Inflammatory macrophage treated with lipopolysaccharide for 1 hour (primary cell): ENCODE data around the gene ZXDC.

Source experiments
- DNase-seq, 2 donors: peaks; one replicate each; pipeline ENCODE4 v3.0.0-alpha.2; 2020 to 2022

ZXDC gene

DNA sequence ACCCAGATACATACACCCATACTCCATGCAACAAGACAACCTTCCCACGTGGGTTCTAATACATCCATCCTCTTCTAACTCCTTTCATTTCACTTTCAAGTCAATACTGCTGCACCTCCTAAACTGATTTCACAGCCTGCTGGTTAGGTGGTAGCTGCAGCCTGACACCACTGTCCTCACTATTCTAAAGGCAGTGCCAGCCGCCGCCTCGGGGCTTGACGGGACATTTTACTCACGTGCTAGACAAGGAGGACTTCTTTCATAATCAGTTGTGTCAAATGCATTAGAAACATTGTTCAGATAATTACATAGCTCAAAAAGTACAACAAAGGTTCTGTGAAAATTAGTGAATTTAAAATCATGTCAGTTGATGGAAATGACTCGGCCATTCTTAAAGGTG is 35.6 kb upstream of the ZXDC start:
- no peak for DNase-seq

DNA sequence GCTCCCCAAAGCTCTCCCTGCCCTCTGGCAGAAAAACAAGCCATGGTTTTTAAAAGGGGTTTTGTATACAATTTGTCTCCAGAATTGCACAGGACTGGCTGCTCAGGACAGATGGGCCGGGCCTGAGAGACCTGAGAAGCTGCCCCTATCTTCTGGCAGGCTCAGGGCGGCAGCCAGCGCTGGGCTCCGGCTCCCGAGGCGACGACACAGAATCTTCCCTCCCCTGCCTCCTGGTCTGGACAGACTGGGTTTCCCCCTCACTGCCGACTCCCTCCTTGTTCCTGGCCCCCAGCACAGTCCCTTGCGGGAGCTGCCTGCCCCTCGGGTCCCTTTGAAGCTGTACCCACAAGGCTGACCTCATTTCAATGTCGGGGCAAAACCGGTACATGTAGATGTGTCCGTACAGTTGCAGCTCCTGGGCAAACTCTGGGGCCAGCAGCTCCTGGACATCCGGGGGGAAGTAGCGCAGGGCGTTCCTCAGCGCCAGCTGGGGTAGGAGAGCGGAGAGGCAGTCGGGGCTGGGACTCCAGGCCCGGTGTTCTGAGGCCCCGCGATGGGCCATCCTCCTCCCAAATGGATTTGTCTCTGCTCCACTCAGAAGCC is 34.7 kb upstream of the ZXDC start:
- DNase-seq: no peak

DNA sequence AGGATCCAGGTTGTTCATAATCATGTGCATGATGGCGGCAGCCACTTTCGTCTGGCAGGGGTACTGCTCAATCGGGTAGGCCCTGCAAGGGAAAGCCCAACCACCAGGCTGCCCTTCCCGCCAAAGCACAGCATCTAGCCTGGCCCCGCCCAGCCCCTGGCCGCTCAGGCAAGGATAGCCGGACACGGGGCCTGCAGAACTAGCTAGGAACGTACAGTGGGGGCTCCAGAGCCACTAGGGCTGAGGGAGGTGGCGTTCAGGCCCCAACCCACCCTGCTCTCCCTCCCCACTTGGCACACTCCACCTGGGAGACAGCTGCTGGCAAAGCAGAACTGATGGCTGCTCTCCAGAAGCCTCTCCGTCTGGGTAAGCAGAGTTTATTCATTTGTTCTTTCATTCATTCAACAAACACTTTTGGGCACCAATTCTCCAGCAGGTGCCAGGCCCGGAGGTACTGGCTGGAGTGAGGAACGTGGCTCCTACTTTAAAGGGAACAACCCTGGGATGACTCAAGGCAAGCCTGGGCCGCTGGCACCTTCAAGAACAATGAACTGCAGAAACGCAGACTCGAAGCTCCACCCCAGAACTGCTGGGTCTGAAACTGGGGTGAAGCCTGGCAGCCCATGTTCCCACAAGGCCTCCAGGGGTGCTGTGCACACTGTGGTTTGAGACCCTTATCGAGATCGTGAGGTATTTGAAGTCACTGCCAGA is 34.1 kb upstream of the ZXDC start:
- no peak for DNase-seq

DNA sequence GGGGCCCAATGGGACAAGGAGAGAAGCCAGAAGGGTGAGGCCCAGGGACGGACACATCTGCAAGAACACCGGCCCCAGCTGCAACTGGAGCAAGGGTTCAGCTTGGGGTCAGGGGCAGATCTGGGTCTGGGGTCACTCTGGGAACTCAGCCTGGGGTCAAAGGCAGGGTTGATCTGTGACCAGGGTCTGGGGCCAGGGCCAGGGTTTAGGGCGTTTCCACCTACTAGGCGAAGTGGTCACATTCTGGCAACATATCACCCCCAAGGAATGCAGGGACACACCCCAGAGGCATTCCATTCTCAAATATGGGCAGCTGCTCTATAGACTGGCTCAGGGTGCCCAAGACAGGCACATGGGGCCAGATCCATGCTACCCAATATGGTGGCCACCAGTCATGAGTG is 32.9 kb upstream of the ZXDC start:
- no peak for DNase-seq

DNA sequence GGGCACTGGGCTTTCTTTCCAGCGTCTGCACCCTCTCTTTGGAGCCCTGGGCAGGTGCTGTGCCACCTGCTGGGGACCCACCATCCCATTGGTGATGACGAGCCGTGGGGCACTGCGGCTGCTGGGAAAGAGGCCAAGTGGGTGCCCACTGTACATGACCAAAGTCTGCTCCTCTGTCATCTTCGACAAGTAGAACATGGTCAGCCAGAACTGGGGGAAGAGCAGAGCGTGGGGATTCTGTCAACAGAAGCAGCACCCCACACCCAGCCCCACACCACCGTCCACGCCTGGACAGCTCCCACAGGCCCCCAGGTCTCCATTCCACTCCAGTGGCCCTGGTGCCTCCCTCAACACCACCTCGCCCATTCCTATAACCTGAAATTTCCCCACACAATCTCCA is 32.2 kb upstream of the ZXDC start:
- DNase-seq: no peak

DNA sequence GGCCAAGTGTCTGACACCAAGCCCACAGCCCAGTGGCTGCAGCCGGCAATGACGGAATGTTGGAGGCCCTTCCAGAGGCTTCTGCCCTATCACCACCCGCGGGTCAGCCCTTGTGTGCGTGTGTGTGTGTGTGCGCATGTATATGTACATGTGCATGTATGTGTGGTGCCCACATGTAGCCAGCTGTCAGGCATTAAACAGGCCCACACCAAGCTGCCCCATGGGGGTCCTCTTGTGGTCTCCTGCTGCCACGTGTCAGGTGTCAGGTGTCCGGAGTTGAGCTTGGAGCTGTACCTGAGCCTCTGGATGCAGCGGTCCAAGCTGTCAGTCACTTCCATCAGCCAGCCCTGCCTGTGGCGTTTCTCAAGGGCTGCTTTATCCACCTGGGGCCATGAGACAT is 28.0 kb upstream of the ZXDC start:
- DNase-seq: no peak

DNA sequence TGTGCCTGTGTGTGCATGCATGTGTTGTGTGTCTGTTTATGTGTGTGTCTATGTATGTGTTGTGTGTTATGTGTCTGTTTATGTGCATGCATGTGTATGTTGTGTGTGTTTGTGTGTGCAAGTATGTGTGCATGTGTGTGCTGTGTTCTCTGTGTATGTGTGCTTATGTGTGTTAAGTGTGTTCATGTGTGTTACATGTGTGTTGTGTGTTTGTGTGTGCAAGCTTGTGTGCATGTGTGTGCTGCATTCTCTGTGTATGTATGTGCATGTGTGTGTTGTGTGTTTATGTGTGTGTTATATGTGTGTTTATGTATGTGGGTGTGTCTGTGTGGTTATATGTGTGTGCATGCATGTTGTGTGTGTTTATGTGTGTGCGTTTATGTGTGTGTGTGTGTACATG is 27.0 kb upstream of the ZXDC start:
- no peak for DNase-seq

DNA sequence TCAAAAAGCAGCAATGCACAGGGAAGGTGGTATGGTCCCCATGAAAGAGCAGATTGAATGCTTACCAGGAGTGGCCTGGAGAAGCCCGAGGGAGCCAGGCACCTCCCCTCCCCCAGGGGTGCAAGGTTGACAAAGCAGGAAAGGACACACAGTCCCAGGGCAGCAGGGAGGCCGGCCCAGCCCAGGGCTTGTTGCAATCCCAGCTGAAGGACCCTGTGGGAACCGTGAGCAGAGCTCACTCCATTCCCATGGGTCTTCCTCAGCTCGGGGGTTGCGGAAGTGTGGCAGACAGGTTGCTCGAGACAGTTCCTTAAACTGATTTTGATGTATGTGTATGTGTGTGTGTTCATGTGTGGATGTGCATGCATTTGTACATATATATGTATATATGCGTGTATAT is 26.0 kb upstream of the ZXDC start:
- no peak for DNase-seq

DNA sequence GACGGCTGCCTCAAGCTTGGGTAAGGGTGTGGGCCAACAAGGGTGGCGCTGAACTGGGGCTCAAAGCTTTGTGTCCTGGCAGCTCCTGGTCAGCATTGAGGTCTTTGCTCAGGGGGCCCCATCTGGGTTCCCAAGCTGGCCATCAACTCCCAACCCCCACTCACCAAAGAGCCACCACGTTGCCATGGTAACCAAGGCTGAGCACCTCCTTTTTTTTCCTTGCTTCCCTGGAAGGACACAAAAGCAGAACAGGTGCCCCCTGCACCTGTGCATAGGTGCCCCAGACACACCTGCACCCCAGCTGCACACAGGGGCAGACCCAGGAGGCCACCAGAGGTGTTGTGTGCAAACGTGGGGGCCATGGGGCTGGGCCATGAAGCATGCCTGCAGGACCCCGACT is 25.4 kb upstream of the ZXDC start:
- DNase-seq: no peak

DNA sequence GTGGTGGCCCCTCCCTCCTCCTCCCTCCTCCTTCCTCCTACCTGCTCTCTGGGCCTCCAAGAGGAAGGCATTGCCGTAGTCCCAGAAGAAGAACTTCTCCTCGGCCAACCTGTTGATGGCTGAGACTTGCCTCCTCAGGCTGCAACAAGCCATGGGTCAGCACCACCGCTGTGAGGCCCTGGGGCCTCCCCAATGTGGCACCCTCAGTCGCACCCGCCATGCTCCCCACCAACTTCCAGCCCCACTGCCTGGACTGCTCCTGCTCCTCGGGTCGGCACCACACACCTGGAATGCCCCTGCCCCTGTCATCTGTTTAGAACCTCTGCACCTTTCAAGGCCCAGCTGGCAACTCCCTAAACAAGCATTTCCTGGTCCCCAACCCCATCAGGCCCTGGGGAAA is 24.3 kb upstream of the ZXDC start:
- no peak for DNase-seq

DNA sequence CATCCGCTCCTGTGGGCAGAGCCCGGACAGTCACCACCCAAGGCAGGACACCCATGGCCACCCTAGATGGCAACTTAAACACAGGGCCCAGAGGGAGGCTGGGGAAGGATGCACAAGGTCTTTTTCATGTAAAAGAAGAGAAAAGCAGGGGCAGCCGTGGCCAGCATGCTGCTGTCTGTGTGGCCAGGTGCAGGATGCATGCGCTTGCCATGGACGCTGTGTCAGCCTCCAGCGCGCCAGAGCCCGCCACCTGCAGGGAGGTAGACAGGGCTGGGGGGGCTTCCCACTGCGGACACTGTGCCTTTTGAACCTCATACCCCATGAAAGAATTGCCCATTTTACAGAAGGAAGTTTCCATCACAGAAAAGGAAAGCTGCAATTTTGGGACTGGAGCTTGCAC is 23.7 kb upstream of the ZXDC start:
- DNase-seq: no peak

DNA sequence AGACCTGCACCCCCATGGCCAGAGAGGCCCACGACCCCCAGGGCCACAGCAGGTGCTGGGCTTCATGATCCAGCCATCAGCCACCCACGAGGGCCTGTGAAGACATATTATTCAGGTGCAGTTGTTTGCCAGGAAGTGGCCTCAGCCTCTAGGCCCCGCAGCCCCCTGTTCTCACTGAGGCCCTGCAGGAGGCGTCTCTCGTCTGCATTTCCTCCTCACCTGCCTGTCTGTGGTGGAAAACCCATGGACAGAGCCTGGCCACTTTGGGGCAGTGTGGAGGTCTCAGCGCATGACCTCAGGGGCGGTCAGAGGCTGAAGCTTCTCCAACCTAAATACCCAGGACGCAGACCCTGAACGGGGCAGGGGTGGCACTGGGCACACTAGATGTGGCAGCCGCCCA is 23.2 kb upstream of the ZXDC start:
- DNase-seq: no peak

DNA sequence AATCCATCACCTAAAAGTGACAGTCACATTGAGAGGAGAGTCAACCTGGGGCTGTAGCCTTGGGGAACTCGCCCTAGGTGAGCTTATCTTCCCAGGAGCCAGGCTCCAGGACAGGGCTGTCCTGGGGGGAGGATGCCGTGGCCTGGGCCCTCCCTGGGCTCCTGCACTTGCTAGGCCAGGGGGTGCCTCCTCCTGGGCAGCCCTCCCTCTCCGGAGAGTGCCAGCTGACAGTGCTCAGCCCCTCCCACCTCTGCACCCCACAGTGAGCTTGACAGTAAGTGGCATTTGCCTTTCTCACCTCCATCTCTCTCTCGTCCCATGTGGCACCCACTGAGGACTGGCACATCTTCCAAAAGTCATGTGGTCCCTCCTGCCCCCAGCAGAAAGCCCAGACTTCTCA is 22.8 kb upstream of the ZXDC start:
- no peak for DNase-seq

DNA sequence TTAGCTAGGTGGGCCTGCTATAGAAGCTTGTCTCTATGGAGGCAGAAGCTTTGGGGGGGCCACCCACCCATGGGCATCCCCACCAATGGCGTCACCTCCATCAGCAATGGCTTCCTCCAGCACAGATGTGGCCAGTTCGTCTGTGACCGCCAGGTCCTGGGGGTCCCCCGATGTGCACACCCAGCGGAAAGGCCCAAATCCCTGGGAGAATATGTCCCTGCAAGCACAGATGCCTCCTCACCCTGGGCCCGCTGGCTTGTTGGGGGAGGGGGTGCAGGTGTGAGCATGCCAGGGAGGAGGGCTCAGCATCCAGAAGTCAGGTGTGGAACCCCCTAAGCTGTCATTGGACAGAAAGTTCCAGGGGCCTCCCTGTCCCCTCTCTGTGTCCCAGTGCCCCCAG is 22.3 kb upstream of the ZXDC start:
- DNase-seq: no peak

DNA sequence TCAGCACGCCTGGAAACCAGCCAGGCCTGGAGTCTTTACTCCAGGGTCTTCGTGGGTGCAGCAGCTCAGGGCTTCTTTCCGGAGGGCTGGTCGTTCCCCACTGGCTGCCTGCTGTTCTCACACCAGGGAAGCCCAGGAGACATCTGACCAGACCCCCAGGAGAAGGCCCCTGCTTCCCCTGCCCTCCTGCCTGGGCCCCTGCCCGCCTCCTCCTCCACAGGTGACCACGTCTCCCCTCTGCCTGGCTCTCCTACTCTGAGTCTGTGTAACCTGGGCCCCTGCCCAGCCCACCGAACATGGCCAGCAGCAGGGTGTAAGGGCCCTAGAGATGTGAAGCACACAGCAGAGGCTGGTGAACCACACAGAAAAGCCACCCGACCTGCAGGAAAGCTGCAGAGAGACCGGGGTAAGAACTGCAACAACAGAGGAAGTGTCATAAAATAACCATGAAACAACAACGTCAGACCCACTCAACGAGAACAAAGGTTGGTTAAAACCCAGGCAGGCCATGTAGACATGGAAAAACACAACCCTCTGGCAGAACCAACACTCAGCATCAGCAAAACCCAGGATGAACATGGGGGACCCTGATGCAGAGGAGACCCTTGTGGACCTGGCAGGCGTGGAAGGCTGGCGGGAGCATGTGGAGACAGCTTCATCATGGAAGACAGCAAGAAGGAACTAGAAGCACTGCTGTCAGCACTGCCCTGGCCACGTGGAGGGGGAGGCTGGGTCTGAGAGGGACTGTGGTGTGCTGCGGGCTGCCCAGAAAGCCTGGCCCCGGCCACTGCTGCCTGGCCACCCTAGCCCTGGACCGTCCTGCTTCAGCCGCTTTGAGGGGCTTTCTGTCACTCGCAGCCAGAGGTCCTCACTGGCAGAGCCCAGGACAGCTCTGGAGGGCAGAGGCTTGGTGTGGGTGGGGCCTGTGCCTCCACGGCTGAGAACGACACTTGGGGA is 21.5 kb upstream of the ZXDC start:
- DNase-seq: no peak

DNA sequence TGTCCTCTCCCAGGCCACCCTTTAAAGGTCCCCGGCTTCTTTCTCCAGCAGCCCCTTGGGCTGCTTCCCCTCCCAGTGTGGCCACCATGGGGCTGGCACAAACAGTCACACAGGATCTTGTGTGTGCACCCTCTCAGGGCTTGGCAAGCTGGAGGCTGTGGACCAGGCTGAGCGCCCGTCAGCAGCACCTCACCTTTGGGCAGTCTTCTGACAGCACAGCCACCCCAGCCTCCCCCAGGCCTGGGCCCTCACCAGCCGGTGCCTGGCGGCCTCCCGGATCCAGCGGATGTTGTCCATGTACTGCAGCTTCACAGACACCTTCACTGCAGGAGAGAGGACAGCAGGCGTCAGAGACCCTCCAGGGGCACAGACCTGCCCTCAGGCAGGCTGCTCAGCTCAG is 20.1 kb upstream of the ZXDC start:
- no peak for DNase-seq

DNA sequence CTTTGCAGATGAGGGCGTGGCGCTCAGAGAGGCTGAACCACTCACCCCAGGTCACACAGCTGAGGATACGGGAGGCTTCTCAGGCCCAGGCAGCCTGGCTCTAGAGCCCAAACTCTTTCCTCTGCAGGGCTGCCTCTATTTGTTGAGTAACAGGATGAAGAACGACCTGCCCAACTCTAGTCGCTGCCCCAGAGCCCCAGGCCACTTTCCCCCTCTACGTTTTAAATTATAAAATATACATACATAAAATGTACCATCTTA is 19.2 kb upstream of the ZXDC start:
- no peak for DNase-seq

DNA sequence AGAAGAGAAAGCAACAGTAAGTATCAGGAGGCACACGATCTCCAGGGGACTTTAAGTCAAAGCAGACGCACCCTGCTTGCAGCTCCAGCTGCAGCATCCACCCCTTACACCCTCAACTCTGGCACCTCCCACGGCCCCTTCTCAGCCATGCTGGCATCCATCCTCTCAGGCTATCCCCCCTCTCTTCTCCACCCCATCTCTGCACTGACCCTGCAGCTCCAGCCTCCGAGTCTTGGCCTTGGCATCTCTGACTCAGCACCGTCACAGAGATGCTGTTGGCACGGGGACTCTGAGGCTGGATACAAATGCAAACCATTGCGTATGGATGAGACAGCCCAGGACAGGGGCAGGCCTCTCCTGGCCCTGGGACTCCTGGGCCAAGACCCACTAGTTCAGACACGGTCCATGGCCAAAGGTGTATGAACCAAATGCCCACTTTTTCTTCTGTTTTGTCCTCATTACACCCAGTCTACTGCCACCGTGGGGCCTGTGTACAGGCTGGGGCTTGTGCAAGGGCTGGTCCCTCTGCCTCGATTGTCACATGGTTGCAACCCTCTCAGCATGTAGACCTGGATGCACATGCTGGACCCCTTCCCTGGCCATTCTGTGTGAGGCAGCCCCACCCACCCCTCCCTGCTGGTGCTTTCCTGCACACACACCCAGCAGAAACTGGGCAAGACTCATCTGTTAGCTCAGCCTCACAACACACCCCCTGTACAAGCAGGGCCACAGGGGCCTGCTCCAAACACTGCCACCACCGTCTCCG is 18.7 kb upstream of the ZXDC start:
- no peak for DNase-seq

DNA sequence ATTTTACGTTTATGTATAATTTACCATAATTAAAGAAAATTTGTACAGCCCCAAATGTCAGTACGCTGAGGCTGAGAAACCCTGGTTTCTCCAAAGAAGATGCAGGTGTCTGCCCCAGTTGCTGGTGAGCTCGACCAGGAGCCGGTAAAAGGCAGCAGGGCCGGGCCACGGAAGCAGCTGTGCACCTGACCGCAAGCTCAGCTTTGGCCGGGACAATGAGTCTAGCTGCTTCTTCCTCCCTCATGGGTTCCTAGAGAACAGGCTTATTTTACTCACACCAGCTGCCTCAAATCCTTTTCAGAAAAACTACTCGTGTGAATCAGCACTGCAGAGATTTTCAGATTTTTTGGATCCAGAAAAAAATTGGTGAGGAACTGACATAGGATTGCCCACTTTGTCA is 18.0 kb upstream of the ZXDC start:
- no peak for DNase-seq

DNA sequence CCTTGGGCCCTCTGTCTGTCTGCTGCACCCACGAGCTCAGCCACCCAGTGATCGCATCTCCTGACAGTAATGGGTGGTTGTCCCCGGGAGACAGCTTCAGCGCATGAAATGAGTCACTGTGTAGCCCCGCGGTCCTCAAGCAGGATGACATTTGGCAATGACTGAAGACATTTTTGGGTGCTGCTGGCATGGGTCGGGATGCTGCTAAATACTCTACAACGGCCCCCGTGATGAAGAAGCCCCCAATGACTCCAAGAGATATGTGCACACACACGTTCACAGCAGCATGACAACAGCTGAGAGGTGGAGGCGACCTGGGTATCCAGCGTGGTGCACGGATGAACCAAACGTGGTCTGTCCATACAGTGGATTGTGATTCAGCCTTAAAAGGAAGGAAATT is 17.4 kb upstream of the ZXDC start:
- no peak for DNase-seq

DNA sequence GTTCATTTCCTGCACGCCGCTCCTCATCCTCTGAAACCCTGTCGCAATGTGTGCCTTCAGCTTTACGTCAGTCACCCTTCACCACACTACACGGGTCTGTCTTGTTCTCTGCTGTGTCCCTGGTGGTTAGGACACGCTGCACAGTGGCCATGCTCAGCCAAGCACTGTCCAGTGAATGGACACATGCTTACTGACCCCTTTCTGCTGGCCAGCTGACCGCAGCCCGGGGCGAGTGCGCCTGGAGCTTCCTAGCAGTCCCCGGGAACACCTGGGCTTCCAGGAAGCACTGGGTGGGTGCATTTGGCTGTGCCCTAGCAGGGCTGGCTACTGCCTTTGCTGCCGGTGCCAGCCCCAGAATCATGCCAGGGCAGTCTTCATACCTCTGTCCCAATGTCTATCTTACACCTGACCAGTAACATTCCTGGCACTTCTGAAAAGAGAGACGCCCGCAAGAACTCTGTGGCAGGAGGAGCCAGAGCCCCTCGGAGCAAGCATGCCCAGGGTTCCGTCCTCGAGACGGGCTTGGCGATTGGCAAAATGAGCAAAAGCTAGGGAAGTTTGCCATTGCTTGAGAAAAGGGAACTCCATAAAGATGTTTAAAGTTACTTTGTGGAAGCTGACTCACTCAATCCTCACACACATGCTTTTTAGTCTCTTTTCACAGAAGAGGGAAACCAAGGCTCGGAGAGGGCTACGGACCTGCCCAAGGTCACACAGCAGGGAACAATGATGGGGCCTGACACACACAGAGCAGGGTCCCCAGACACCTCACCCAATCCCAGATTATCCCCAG is 15.7 kb upstream of the ZXDC start:
- DNase-seq: peak; percentile 18 to 20

DNA sequence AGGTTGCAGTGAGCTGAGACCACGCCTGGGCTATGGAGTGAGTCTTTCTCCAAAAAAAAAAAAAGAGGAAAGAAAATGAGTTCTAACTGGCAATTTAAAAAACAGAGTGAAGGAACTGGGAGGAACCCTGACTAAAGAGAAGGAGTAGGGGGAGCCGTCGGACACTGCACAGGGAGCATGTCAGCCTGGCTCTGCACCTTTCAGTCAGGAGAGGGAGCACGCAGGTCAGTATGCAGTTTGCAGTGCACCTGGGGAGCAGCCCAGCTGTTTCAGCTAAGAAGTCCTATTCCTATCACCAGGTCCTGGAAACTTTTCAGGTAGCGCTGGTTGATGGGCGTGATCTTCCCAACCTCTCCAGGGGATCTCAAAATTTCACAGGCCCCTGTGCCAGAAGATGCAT is 14.9 kb upstream of the ZXDC start:
- DNase-seq: no peak
